ENCODE data around the gene POLE.

Gene POLE

DNA sequence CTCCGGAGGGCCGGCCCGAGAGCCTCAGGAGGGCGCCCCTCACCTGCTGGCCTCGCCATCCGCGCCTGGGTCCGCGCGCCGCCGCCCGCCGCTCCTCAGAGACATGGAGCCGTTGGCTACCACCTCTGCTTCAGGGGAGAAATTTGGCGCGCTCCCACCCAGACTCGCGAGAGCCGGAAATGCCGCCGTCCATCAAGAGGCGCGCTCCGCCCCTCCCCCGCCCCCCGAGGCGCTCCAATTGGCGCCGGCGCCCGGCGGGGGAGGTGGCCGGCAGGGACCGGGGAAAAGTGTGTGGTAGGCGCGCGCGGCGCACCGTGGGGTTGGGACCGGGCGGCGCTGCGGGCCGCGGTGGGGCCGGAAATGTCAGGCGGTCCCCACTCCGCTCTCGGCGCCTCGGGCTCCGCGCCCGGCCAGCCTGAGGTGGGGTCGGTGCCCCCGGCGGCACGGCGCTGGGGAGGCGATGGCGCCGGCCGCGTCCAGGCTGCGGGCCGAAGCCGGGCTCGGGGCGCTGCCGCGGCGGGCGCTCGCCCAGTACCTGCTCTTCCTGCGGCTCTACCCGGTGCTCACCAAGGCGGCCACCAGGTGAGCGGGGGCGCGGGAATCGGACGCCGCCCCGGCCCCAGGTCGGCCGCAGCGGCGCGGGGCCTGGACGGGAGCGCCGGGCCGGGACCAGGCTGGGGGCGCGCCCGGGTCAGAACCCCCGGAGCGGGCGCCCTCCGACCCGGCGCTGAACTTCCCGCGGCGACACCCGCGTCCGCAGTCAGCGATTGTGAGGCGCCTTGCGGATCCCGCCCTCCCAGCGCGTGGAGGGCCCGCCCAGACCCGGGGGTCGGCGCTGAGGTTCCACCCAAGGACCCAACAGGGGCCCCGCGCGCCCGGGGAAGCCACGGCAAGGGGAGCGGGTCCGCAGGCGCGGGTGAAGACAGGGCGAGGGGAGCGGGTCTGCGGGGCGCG lies at the start of gene POLE, which contains the start of gene PXMP2:
Gene POLE, minus strand, starts transcription at position 132 of the 954 bp plus-strand sequence. Its CDS starts 27 bp downstream, at position 105.
Gene PXMP2, plus strand, starts transcription at position 377 of the 954 bp plus-strand sequence. Its CDS starts 84 bp downstream, at position 461.
- peak within 1 kb of the TSS; percentile 49 for H3K4me3 ChIP-seq (ENCODE audit: low read length)
- peak; percentile 95 for DNase-seq (ENCODE audit: low read depth)
- TF ChIP-seq, protein P1, sequence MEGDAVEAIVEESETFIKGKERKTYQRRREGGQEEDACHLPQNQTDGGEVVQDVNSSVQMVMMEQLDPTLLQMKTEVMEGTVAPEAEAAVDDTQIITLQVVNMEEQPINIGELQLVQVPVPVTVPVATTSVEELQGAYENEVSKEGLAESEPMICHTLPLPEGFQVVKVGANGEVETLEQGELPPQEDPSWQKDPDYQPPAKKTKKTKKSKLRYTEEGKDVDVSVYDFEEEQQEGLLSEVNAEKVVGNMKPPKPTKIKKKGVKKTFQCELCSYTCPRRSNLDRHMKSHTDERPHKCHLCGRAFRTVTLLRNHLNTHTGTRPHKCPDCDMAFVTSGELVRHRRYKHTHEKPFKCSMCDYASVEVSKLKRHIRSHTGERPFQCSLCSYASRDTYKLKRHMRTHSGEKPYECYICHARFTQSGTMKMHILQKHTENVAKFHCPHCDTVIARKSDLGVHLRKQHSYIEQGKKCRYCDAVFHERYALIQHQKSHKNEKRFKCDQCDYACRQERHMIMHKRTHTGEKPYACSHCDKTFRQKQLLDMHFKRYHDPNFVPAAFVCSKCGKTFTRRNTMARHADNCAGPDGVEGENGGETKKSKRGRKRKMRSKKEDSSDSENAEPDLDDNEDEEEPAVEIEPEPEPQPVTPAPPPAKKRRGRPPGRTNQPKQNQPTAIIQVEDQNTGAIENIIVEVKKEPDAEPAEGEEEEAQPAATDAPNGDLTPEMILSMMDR (IDR thresholded peaks at IDR 0.05; ENCODE audit: insufficient read depth, low read depth, low read length, missing control alignments), result no peak

DNA sequence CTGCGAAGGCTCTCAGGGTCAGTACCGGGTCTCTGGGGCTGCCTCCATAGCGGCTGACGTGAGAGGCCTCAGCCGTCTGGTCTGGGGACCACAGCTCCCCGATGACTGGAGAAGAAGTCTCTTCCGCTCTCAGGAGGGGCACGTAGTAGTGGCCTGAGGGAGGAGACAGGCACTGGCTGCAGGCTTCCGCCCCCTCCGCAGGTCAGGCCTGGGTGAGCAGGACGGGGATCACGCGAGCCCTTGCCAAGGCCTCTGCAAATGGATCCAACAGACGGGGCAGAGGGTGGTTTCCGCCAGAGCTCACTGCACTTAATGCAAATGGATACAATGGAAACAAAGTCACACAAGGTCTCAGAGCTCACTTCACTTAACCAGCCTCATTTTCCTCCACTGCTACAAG lies 49.8 kb upstream of the POLE start:
- TF ChIP-seq, protein P1 (IDR thresholded peaks at IDR 0.05; ENCODE audit: insufficient read depth, low read depth, low read length, missing control alignments), result no peak
- DNase-seq (ENCODE audit: low read depth), result no peak
- no peak overlapping the region for H3K4me3 ChIP-seq (ENCODE audit: low read length)

DNA sequence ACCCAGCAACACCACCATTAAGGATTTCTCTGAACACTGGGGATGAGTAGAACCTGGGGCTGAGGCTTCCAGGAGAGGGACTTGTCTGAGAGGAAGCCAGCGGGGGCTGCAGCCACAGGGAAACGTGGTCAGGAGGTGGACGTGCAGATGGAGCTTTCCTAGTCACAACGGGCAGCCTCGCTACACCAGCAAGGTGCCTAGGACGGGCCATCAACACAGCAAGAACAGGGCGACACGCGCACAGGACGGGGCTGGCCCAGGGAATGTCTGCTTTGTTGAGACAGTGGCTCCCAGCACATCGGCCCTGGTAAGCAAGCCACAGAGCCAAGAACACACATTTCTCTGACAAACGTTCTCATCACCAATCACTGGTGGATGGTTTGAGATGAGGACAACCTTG lies 49.2 kb upstream of the POLE start:
- no peak overlapping the region for H3K4me3 ChIP-seq (ENCODE audit: low read length)
- TF ChIP-seq, protein P1 (IDR thresholded peaks at IDR 0.05; ENCODE audit: insufficient read depth, low read depth, low read length, missing control alignments), result no peak

GRCh38 chr12:132735496-132735895 lies 48.4 kb upstream of the POLE start:
- no peak for DNase-seq (ENCODE audit: low read depth)
- H3K4me3 ChIP-seq (ENCODE audit: low read length), result no peak overlapping the region

More for the DNA sequence above, 49.2 kb upstream of the POLE start:
- no peak for DNase-seq (ENCODE audit: low read depth)

DNA sequence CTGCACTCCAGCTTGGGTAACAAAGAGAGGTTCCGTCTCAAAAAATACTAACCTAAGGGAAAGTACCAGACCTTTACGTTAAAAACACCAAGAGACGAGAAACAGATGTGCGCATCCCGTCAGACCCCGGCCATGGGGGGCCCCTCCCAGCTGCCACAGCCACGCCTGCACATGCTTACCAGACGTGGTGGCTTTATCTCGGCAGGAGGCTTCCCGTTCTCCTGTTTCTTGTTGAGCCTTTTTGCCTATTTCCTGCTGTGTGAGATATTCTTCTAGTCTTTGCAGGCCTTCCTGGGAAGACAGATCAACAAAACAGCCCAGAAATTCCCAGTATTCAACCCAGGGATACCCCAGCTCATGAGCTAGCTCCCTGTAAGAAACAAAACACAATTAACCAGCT lies 47.1 kb upstream of the POLE start:
- DNase-seq (ENCODE audit: low read depth), result no peak
- no peak overlapping the region for H3K4me3 ChIP-seq (ENCODE audit: low read length)
- TF ChIP-seq, protein P1 (IDR thresholded peaks at IDR 0.05; ENCODE audit: insufficient read depth, low read depth, low read length, missing control alignments), result no peak

More at GRCh38 chr12:132735496-132735895, 48.4 kb upstream of the POLE start:
- TF ChIP-seq, protein P1 (IDR thresholded peaks at IDR 0.05; ENCODE audit: insufficient read depth, low read depth, low read length, missing control alignments), result no peak

DNA sequence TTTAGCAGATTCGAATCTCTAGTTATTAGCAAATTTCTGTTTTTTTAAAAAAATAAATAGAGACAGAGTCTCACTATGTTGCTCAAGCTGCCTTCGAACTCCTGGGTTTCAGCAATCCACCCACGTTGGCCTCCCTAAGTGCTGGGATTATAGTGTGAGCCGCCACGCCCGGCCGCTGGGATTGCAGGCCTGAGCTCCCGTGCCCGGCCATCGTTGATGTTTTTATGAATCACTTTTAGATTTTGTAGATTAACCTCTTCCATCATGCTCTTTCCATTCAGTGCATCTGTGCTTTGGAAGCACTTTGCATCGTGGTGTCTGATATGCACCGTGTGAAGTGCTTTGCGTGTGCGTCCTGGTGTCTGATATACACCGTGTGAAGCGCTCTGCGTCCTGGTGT lies 44.4 kb upstream of the POLE start:
- TF ChIP-seq, protein P1 (IDR thresholded peaks at IDR 0.05; ENCODE audit: insufficient read depth, low read depth, low read length, missing control alignments), result no peak
- no peak for DNase-seq (ENCODE audit: low read depth)

More for the DNA sequence above, 44.4 kb upstream of the POLE start:
- no peak overlapping the region for H3K4me3 ChIP-seq (ENCODE audit: low read length)

Data from epithelial cell of esophagus (primary cell).